GM21825 (cell line): Measurements from ENCODE around the gene ABCC11.

Experiments used
- ATAC-seq: cut with Tn5 transposase; IDR thresholded peaks from one replicate; pipeline ENCODE4 v1.9.1; 2021; ENCODE audit warnings: mild to moderate bottlenecking, moderate library complexity; ENCODE audit not compliant: unreplicated experiment

ABCC11 gene

DNA sequence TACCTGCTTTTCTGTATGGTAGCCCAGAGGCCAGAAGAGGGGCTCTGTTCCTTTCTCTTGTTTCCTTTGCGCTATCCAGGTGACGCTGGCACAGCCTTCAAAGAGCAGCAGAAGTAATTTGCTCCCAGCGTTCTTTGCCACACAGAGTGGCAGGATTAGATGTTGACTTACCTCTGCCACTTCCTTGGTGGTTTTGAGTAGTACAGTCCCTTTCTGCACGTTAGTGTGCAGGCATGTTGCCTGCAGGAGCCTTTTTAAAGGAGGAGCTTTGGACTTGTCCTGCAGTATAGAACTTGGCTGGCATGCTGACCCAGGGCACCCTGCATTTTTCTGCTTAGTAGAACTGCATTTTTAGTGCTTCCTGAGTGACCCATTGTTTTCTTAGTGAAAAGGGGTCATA, at the start of gene ABCC11:
Gene ABCC11 (minus strand): TSS at position 229 of the 400 bp plus-strand sequence. CDS start 15,618 bp downstream, outside the sequence.
- no peak for ATAC-seq

DNA sequence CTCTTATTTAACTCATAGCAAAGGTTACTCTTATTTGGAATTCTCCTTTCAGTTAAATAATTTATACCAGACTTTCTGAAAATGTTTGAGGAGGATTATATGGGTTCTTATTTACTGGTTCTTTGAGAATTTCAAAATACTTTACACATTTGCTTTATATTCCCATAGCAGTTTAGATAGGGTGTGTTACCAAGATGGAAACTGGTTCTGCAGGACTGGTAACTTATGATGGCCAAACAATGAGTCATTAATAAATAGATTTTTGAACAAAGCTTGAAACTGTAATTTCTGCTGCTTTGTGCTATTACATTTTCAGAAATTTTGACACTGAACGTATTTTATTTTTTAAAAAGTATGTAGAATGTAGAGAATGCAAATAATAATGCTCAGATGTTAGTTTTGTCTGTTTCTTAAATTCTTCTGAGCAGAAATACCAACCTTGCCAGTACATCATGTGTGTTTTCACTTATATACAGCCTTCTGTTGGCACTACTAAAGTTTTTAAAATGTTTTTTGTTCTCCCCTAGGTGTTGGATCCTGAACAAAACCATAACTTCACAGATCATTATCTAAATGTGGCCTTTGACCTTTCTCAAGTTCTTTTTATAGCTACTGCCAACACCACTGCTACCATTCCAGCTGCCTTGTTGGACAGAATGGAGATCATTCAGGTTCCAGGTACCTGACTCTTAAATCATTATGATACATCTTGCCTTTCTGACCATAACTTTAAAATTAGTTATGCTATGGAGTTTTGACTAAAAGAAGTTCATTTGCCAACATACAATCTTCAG, 48.3 kb upstream of the ABCC11 start:
- ATAC-seq, result no peak

DNA sequence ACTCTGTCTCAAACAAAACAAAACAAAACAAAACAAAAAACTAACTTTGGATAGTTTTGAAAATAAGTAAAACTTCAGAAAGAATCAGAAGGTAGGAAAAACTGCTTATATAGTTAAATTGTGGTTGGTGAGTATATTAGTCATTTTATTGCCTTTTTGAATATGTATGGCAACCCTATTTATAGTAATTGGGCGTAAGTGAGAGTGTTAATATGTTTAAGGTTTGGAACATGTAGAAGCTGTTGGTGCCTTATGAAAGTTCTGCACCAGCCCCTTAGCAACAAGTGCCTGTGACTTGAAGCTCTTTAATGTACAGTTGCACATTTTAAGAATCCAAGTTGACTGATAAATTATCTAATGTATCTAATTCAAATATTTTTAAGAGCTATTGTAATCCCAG, 47.4 kb upstream of the ABCC11 start:
- ATAC-seq, result no peak

DNA sequence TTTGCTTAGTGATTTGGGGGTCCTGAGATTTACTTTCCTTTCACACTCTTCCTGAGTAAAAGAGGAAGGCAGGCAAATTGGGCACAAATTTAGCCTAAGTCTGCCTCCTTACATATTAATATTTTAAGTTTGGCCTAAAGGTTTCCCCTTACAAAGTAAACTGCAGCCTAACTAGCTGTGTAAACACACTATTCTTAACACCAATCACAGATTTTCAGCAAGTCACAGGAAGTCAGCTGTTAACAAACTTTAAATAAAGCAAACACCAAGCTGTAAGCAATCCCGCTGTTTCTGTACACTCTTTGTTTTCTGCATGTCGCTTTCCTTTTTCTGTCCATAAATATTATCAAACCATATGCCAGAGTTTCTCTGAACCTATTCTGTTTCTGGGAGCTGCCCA, 45.1 kb upstream of the ABCC11 start:
- no peak for ATAC-seq

DNA sequence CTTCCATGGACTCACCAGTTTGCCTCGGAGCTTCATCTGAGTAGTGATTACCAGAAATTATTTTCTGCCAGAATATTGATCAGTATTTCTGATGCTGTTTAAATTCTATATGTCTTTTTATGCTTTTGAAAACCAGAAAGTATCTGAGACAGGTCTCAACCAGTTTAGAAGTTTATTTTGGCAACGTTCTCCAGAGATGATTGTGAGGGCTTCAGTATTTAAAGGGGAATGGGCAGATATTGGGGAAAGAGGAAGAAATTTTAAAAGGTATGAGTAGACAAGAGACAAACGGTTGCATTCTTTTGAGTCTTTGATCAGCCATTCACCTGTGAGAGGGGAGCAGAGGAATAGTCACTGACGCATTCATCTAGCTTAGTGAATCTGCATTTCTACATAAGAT, 44.4 kb upstream of the ABCC11 start:
- ATAC-seq, result no peak

DNA sequence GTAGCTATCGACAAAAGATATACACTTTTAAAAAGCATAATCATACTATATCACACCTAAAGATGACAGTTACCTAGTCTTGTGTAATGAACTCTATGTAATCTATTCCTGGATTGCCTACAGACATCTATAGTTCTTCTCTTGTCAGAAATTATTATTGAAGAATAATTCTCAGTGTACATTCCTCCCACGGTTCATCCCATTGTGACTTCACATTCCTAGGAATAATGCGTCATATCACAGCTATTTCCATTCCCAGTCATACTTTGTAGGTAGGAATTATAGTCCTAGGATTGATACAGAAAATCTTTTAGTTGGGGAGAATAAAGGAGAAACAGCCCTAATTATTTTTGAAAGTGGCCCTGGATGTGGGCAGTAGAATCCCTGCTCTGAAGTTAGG, 44.0 kb upstream of the ABCC11 start:
- no peak for ATAC-seq

DNA sequence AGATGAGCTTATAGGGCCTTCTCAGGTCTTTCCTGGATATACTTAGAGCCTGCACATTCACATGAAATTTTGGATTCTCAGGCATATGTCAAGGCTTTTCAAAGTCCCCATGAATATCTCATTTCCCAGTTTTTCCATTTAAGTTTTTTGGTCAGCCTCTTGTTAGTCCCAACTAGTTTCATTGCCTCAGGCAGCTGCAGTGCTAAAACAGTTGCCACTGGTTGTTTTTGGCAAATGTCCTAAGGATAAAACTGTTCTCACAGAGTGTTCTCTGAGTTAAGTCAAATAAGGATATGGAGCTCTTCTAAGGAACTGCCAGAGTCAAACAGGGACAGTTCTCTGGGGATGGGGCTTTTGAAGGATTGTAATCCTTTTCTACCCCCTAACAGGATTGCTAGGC, 39.9 kb upstream of the ABCC11 start:
- ATAC-seq, result no peak

DNA sequence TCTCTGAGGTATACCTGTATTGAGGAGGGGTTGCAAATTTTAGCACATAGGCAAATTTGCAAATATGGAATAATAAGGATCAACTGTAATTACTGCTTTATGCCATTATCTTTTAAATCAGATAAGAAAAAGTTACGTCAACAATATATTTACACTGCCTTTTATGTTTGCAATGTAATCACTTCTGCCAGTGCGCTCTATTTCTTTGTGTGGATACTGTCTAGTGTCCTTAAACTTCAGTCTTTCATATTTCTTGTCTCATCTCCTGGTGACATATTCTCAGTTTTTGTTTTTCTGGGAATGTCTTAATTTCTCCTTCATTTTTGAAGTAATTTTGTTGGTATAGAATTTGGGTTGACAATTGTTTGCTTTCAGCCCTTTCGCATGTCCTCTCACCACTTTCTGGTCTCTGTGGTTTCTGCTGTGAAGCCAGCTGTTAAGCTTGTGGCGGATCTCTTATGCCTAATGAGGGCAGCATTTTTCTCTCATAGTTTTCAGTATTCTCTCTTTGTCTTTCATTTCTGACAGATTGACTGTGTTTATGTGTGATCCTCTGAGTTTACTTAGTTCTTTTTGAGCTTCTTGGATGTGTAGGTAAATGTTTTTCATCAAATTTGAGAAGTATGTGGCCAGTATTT, 37.6 kb upstream of the ABCC11 start:
- ATAC-seq, result no peak

DNA sequence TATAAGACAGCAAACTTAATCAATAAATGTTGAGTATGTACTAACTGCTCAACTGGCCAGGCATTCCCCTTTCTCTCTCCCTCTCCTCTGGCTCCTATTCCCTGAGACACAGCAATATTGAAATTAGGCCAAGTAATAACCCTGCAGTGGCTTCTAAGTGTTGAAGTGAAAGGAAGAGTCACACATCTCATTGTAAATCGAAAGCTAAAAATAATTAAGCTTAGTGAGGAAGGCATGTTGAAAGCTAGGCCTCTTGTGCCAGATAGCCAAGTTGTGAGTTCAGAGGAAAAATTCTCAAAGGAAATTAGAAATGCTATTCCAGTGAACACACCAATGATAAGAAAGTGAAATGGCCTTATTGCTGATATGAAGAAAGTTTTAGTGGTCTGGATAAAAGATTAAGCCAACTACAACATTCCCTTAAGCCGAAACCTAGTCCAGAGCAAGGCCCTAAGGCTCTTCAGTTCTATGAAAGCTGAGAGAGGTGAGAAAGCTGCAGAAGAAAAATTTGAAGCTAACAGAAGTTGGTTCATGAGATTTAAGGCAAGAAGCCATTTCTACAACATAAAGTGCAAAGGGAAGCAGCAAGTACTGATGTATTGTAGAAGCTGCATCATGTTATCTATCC, 35.4 kb upstream of the ABCC11 start:
- no peak for ATAC-seq

DNA sequence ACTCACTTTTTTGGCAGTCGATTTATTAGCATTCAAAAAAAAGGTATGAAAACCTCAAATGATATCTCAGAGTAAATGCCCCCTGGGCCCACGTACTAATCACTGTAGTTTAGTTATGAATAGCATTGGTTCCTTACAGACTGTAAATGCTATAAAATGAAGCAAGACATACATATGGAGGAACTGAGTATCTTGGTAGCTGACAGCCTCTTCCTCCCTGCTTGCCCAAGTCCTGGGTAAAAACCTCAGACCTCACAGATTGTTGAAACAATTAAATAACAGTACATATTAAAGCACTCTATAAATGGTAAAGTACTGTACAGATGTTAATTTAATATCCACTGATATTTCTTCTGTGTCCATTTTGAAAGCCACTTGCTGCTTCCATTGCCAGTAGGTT, 33.2 kb upstream of the ABCC11 start:
- ATAC-seq, result no peak

DNA sequence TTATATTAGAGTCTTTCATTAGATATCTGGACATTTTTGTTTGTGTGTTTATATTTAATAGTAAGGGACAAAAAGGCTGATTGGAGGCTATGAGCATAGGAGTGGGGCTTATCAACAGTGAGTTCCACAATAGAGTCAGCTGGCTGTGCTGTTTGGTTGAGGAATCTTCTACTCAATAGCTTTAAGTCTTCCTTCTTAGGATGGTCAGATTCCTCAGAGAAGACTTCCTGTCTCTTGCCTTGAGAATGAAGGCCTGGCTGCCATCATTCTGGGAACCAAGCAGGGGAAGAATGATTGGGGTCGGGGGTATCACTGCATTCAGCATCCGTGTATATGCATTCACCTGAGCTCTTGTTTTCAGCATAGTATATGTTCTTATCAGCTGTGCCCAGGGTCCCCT, 31.9 kb upstream of the ABCC11 start:
- no peak for ATAC-seq

DNA sequence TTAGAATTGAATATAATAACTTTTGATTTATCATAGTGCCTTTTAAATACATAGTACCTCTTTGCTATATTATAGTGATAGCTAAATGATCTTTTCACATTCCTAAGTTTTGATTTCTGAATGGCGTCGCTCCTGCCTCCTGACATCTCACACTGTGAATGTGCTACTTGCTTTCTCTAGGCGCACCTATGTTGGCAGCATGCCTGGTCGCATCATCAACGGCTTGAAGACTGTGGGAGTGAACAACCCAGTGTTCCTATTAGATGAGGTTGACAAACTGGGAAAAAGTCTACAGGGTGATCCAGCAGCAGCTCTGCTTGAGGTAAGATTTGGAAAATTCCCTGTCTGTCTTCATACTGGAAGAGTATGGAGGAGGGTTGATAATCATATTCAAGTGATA, 29.8 kb upstream of the ABCC11 start:
- ATAC-seq, result no peak

DNA sequence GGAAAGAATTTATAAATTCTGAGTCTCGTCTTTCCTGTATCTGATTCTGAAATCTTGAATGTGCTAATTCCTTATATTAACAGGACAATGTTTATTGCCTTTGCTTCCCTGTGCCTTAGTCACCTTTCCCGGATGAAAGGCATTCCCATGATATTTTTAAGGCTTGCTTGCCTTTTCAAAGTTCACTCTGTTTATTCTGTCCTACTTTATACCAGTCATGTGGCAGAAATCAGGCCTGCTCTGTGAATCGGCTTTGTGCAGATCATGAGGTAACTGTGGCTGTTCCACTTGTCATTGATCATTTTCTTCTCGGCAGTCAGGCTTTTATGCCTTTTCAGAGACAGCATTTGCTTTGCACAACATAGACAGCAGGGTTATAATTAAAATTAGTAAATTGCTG, 28.8 kb upstream of the ABCC11 start:
- ATAC-seq, result no peak

DNA sequence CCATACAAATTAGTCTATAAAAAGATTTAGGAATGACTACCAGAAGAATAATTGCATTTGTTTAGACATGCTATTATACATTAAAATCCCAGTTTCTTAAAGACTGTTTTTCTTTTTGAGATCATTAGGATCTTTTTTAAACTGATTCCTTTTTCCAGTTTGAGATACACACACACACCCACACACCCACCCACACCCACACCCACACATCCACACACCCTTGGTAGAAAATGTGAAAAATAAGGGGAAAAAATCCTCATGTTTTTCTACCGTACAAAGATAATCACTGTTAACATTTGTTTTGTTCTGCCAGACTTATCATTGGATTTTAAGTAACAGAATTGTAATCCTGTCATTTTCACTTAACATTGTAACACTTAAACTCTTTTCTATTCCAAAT, 27.1 kb upstream of the ABCC11 start:
- ATAC-seq, result no peak

DNA sequence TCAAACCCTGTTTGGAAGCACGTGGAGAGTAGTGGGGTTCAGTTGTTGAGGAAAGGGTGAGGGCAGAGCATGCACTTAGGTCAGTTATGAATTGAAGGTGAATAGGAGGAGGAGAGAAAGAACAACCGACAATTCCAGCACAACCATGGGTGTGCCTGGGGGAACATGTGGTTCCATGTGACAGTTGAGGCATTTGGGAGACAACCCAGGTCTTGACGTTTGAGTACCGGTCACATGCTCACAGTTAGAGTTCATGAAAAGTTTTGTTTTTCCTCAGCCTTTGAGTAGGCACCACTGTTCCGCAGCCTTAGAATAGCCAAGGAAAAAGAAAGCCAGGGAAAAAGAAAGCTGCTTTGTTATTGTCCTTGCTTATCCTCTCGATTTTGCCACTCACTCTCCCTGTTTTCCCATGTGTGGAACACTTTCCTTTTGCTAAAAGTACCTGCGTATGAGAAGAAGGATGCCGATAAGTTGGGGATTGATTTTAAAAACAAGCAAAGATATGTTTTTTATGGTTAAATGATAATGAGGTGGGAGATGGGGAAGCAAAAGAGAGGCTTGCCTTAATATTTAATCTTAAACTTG, 25.6 kb upstream of the ABCC11 start:
- ATAC-seq, result no peak

DNA sequence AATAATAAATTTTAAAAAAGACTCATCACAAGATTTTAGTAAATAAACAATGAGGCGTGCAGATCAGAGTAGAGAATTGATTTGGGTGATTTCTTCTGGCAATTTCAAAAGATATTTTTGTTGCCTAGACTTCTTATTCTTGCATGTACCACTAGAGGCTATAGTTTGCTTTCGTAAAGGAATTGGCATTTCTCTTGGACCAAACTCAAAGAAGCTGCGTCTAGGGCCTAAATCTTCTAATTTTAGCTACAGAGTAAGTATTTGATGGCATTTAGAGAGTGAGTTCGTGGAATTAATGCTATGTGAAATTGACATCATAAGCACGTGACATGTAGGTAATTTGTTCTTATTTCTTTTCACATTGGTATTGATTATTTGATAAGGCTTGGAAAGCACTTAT, 24.4 kb upstream of the ABCC11 start:
- ATAC-seq, result no peak

DNA sequence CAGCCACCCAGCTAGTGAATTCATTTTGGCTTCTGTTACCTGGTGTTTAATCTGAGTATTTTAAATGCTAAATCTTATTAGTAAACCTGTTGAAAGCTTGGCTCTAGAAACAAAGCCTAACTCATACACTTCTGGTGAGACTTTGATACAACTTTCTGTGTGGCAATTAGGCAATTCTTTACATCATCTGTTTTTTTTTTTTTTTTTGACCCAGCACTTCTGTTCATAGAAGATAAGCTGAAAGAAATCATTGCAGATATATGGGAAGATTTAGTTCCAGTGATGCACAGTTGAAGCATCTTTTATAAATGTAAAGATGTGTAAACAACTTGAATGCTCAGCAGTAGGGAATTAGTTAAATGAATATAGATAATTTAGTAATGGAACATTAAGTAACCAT, 21.7 kb upstream of the ABCC11 start:
- ATAC-seq, result no peak

DNA sequence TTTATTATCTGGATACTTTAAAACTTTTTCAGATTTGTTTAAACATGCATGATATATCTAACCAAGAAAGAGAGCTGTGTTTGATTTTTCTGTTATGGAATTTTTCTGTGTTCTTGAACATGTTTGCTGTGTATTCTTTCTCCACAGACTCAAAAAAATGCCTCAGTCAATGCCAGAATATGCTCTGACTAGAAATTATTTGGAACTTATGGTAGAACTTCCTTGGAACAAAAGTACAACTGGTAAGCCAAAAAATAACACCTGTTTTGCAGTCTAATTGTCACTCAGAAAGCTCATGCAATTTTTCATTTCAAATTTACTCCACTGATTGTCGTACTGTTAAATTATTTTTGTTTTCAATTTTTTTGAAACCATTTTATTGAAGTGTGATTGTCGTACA, 15.3 kb upstream of the ABCC11 start:
- ATAC-seq, result no peak

DNA sequence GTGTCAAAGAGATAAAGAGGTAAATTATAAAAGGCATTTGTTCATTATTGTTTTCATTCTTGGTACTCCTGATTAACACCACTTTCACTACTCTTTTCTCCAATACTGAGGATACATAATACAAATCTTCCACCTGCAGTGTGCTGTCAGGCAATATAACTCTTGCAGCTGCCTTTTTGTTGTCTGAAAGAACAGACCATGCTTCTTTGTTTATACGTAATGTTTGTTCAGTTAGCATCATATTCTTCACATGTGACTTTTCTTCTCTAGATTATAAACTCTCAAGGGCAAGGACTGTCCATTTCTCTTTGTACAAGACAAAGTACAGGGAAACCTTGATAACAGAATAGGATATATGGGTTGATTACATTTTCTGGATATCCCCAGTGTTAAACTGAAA, 14.2 kb upstream of the ABCC11 start:
- no peak for ATAC-seq

DNA sequence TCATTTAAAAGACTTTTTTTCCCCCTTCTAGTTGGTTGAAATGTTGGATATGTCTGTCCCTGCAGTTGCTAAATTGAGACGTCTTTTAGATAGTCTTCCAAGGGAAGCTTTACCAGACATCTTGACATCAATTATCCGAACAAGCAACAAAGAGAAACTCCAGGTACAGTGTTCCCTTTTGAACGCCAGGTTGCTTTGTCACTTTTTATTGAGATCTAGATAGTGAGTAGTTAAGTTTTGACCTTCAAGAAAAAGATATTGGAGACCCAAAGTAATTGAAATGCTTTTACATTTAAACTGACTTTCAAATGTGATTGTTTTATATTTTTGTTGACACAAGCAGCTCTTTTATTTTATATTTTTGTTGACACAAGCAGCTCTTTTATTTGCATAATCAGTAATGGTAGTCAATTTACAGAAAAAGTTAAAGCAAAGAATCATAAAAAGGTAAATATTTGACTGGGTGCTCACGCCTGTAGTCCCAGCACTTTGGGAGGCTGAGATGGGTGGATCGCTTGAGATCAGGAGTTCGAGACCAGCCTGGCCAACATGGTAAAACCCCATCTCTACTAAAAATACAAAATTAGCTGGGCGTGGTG, 9.3 kb upstream of the ABCC11 start:
- no peak for ATAC-seq

DNA sequence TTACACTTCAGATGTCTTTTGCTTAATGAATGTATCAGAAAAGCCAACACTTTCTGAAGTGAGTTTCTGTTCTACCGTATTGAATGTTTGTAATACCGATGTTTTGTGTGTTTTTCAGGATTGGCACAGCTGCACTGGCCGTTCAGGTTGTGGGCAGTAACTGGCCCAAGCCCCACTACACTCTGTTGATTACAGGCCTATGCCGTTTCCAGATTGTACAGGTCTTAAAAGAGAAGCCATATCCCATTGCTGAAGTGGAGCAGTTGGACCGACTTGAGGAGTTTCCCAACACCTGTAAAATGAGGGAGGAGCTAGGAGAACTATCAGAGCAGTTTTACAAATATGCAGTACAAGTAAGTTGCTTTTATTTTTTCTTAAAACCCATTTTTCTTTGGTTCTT, 4.7 kb upstream of the ABCC11 start:
- no peak for ATAC-seq
